HG03139 (cell line): ENCODE measurements around the gene OCA2.
"Not testable (repeated sequence)": the region's sequence is repeated elsewhere in the genome, so short reads cannot be mapped to it uniquely, and the experiment has no call there.

Experiments used
- ATAC-seq: cut with Tn5 transposase; IDR thresholded peaks from one replicate; pipeline ENCODE4 v1.9.1; 2021; ENCODE audit not compliant: unreplicated experiment

OCA2 gene

GRCh38 chr15:27744641-27745040 lies 354.5 kb downstream of the OCA2 start:
- ATAC-seq: no peak

GRCh38 chr15:27743638-27744037 lies 355.5 kb downstream of the OCA2 start:
- no peak for ATAC-seq

- ATAC-seq: no peak
Measured at GRCh38 chr15:27742751-27743477, 356.2 kb downstream of the OCA2 start.

DNA sequence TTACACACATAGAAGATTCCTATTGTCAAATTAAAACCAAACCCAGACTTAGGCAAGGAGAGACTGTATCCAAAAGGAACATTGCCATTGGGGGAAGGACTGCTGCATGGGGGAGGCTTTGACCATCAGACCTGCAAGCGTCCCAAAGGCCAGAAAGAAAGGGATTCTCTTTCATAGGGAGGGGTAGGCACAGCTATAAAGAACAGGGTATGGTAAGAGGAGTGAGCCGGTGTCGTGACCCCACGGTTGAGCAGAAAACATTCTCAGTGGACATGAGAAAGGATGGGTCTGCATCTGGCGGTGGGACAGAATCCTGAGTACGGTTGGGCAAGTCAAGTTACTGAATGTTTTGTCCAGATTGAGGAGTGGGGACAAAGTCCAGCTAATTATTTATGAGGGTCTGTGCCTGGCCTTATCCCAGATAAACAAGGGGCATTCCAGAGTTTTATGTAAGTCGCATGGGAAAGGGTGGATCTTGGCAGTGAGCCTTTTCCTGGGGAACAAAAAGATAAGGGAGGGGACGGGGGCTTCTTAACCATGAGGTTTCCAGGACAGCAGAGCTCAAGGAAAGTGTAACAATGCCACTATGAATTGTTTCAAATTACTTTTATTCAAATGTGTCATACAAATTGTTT lies 357.8 kb downstream of the OCA2 start:
- ATAC-seq: no peak

DNA sequence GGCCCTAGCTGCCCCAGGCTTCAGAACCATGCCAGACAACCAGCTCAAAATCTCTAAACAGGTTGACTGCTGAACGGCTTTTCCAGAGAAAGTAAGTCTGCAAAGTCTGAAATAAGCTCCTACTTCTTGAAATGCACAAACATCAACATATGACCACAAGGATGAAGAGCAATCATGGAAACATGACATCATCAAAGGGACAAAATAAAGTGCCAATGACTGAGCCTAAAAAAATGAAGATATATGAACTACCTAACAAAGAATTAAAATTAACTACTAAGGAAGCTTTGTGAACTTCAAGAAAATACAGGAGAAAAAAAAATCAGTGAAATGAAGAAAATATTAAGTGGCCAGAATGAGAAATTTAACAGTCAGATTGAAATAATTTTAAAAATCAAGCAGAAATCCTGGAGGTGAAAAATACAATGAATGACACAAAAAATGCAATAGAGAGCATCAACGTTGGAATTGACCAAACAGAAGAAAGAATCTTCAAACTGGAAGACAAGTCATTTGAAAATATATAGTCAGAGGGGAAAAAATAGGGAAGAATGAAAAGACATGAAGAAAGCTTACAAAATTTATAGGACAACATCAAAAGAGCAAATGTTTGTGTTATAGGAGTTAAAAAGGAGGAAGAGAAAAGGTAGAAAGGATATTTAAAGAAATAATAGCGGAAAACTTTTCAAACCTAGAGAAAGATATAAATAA lies 364.2 kb downstream of the OCA2 start:
- ATAC-seq: no peak

DNA sequence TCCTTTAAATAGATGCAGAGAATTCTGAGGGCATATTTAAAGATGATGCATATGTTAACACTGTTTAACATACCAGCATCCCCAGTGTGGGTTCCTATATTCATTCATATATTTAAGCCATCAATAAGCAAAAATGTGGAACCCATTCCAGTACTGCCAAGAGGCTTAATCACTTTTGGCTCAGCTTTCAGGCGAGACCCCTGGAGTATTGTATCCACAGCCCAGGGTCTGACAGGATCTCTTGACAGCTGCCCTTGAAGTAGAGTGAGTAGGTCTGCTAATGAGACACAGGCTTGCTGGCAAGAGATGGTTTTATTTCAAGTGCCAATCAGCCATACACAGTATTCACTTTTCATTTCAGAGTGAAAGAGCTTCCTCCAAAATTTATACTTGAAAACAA lies 367.3 kb downstream of the OCA2 start:
- ATAC-seq: no peak

DNA sequence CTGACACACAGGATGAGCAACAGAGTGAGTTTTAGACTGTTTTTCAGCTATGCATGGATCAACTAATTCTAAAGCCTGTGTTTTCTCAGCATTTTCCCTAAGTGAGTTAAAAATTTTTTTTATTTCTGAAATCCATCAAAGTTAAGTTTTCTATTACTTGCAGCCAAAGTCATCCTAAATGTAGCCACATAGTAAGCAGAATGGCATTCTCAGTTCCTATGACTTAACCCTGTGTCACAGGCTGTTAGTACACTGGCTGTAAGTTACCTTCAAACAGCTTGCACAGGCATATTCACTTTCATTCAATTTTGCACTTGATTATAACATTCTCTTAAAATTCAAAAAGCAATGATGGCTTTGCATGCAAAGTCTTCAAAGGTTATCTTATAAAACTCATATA lies 368.2 kb downstream of the OCA2 start:
- ATAC-seq: no peak

GRCh38 chr15:27725731-27726130 lies 373.4 kb downstream of the OCA2 start:
- ATAC-seq: no peak

DNA sequence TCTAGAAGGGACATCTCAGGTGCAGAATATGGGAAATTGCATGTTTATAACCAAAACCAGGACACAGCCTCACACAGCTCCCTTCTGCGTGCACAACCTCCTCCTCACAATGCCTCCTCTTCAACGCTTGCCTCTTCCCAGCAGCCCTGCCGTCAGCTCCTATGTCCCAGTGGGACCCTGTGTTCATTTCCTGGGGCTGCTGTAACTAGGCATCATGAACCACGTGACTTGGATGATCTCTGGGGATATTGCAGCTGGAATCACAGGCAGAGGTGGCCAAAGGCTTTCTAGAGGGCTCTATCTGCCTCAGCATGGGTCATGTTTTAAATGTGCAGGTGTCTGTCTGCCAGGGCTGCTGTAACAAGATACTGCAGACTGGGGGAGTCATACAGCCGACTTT lies 375.3 kb downstream of the OCA2 start:
- ATAC-seq: no peak

GRCh38 chr15:27722102-27722501 lies 377.0 kb downstream of the OCA2 start:
- ATAC-seq: no peak

GRCh38 chr15:27714675-27715074 lies 384.4 kb downstream of the OCA2 start:
- no peak for ATAC-seq

GRCh38 chr15:27713850-27714249 lies 385.3 kb downstream of the OCA2 start:
- ATAC-seq: not testable (repeated sequence)

DNA sequence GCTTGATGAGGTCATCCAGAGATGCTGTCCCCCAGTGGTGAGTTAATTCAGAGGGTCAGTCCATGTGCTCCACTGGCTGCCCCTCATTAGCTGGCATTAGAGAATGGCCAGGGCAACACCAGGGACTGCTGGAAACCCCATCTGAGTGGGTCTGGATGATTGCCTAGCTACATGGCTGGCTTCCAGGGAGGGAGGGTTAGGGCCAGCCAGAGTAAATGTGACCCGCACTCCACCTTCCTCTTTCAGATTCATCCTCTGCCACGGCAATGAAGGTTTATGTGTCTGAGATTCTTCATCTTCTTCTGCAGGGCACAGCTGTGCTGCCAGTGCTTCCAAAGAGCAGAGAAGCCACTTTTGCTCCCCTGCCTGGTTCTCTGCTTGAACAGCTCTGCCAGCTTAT lies 391.9 kb downstream of the OCA2 start:
- no peak for ATAC-seq

DNA sequence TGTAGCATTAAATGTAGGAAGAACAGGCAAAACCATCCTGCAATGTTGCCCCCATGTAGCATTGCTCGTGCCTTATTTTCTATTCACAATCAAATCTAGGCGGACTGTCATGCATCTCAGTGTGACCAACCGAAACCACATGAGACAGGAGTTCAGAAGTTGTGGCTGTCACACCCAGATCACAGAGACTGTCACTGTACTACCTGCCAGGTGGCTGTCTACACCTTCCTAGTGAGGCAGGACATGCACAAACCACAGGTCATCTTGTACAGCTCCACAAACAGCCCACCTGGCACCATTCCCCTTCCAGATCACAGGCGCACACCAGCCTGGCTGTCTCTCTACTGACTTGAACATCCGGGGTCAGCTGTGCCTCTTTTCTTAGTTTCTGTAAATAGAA lies 392.8 kb downstream of the OCA2 start:
- no peak for ATAC-seq

- no peak for ATAC-seq
Measured at GRCh38 chr15:27705056-27705455, 394.1 kb downstream of the OCA2 start.
